HG03571 (cell line): ENCODE results near the gene CAMTA2.
"Not testable (repeated sequence)": the region's sequence is repeated elsewhere in the genome, so short reads cannot be mapped to it uniquely, and the experiment has no call there.

Source experiments
- ATAC-seq: cut with Tn5 transposase; IDR thresholded peaks from one replicate; pipeline ENCODE4 v1.9.1; 2021; ENCODE audit not compliant: unreplicated experiment

CAMTA2 gene

GRCh38 chr17:4986951-4987766 is at the start of gene CAMTA2:
TSS of gene CAMTA2 (minus strand) at chr17:4987675. CDS start at chr17:4986222, 1,453 bp downstream.
- ATAC-seq, result peak; percentile 58

- ATAC-seq, result no peak
These were observed 47.8 kb upstream of the CAMTA2 start, which contains the start of gene SLC52A1 for GRCh38 chr17:5035315-5035714. TSS of gene SLC52A1 (minus strand) at chr17:5035426. CDS start at chr17:5034606, 820 bp downstream.

- ATAC-seq, result no peak
These were observed 47.2 kb upstream of the CAMTA2 start for GRCh38 chr17:5034651-5035050.

- ATAC-seq, result no peak
These were observed 46.6 kb upstream of the CAMTA2 start for GRCh38 chr17:5034063-5034462.

GRCh38 chr17:5033352-5034015 is 46.0 kb upstream of the CAMTA2 start:
- no peak for ATAC-seq

- ATAC-seq, result no peak
These were observed 45.4 kb upstream of the CAMTA2 start for GRCh38 chr17:5032865-5033264.

- ATAC-seq, result no peak
These were observed 44.0 kb upstream of the CAMTA2 start for GRCh38 chr17:5031365-5032082.

GRCh38 chr17:5030168-5030567 is 42.7 kb upstream of the CAMTA2 start:
- not testable (repeated sequence) for ATAC-seq

GRCh38 chr17:5027916-5028315 is 40.4 kb upstream of the CAMTA2 start:
- ATAC-seq, result no peak

- no peak for ATAC-seq
These were observed 39.8 kb upstream of the CAMTA2 start for GRCh38 chr17:5027299-5027698.

GRCh38 chr17:5024604-5025003 is 37.1 kb upstream of the CAMTA2 start:
- ATAC-seq, result no peak

GRCh38 chr17:5023588-5024147 is 36.2 kb upstream of the CAMTA2 start:
- ATAC-seq, result no peak

- no peak for ATAC-seq
These were observed 34.8 kb upstream of the CAMTA2 start for GRCh38 chr17:5022171-5022711.

GRCh38 chr17:5020502-5021023 is 33.1 kb upstream of the CAMTA2 start:
- no peak for ATAC-seq

- no peak for ATAC-seq
These were observed 32.0 kb upstream of the CAMTA2 start for GRCh38 chr17:5019475-5019956.

GRCh38 chr17:5014357-5014756 is 26.9 kb upstream of the CAMTA2 start:
- no peak for ATAC-seq

GRCh38 chr17:5011928-5012327 is 24.5 kb upstream of the CAMTA2 start:
- ATAC-seq, result no peak

- no peak for ATAC-seq
These were observed 15.9 kb upstream of the CAMTA2 start for GRCh38 chr17:5003214-5003867.

- no peak for ATAC-seq
These were observed 14.8 kb upstream of the CAMTA2 start for GRCh38 chr17:5002121-5002788.

GRCh38 chr17:5000237-5000639 is 12.8 kb upstream of the CAMTA2 start:
- ATAC-seq, result no peak
